Limb (tissue), 2 donors: ENCODE results near the gene KCNAB3.

ENCODE experiments used
- DNase-seq, 2 donors: peaks; one replicate each; pipeline ENCODE4 v3.0.0-alpha.2; 2016; ENCODE audit errors: extremely low spot score in 2 of 2

The KCNAB3 gene

GRCh38 chr17:7881276-7882054, 48.2 kb downstream of the KCNAB3 start:
- DNase-seq, result peak in 1 of 2 donors; percentile 21

- no peak for DNase-seq
Measured at GRCh38 chr17:7880076-7880868, 49.4 kb downstream of the KCNAB3 start.

GRCh38 chr17:7878234-7878633, 51.4 kb downstream of the KCNAB3 start:
- DNase-seq, result no peak

- DNase-seq, result no peak
Measured at GRCh38 chr17:7875804-7876370, 53.8 kb downstream of the KCNAB3 start.

- DNase-seq, result no peak
Measured at GRCh38 chr17:7873051-7873450, 56.6 kb downstream of the KCNAB3 start.
